Esophagus muscularis mucosa (tissue), 4 donors: ENCODE results near the gene HERC3. TPM values are rescaled to one million over a fixed set of nuclear protein-coding genes. Genes with fewer than 3 reads are reported as not detected.

Source experiments
- DNase-seq: peaks from one replicate; pipeline ENCODE4 v3.0.0-alpha.2; 2017; ENCODE audit errors: extremely low spot score
- H3K27ac ChIP-seq, 4 donors: fragments of 200-600 bp; sonication (generic); replicated peaks in 1 of 4; 1 replicate in 3 of 4; 2 replicates in 1 of 4; pipeline ENCODE4 v1.5.1; 2016 to 2019; ENCODE audit warnings: mild to moderate bottlenecking in 1 of 4
- H3K27me3 ChIP-seq, 4 donors: fragments of 200-600 bp; sonication (generic); one replicate each; pipeline versions ENCODE4 v1.5.1 to v1.6.0; 2016 to 2019
- H3K36me3 ChIP-seq, 4 donors: fragments of 200-600 bp; sonication (generic); one replicate each; pipeline ENCODE4 v1.5.1; 2016 to 2019
- H3K4me1 ChIP-seq, 4 donors: fragments of 200-600 bp; sonication (generic); one replicate each; pipeline ENCODE4 v1.5.1; 2016 to 2019
- H3K4me3 ChIP-seq, 4 donors: fragments of 200-600 bp; sonication (generic); 1 replicate in 2 of 4; 2 replicates in 2 of 4; pipeline ENCODE4 v1.5.1; 2016 to 2019; ENCODE audit warnings: mild to moderate bottlenecking in 4 of 4, moderate library complexity in 1 of 4
- H3K9me3 ChIP-seq, 4 donors: fragments of 200-600 bp; sonication (generic); 1 replicate in 3 of 4; 2 replicates in 1 of 4; pipeline ENCODE4 v1.5.1; 2016 to 2019
- EP300 ChIP-seq: sonication (generic); formaldehyde crosslinking; IDR thresholded peaks from one replicate; pipeline ENCODE4 v1.6.1; 2017; ENCODE audit warnings: antibody characterized with exemption
- POLR2A ChIP-seq: fragments of 450-650 bp; IDR thresholded peaks from one replicate; pipeline ENCODE4 v1.6.1; 2017; ENCODE audit warnings: antibody characterized with exemption, moderate library complexity, mild to moderate bottlenecking, low read depth
- POLR2AphosphoS5 ChIP-seq, 2 donors: sonication (generic); formaldehyde crosslinking; IDR thresholded peaks; one replicate each; pipeline ENCODE4 v1.6.1; 2017; ENCODE audit warnings: antibody characterized with exemption in 2 of 2
- WGBS: methylation state at CpG from one replicate; pipeline ENCODE4 v1.1.5; 2018; 5-methylcytosine and 5-hydroxymethylcytosine counted together
- intact Hi-C: fragments of 100-400 bp; cut with DNase I; formaldehyde crosslinking; loops from one replicate; pipeline ENCODE4 v1.15.1; 2023
- total RNA-seq, 4 donors: library from RNA; depleted of rRNA; stranded (reverse); fragments of >200 nt; gene quantifications; one replicate each; pipeline versions ENCODE4 v1.1.0 to v1.2.1, GENCODE V29; 2016
- TF ChIP-seq, protein P1 (sequence below), 3 experiments: fragments of 200-600 bp in 2 of 3; fragments of 450-650 bp in 1 of 3; sonication (generic) in 2 of 3; IDR thresholded peaks; one replicate each; pipeline ENCODE4 v1.5.1; 2017 to 2019; ENCODE audit warnings: antibody characterized with exemption in 3 of 3, mild to moderate bottlenecking in 2 of 3, moderate library complexity in 1 of 3

Gene HERC3
- total RNA-seq, 4 donors from 2014 or later = 39.8 to 58.2 (median 51.2) TPM

DNA sequence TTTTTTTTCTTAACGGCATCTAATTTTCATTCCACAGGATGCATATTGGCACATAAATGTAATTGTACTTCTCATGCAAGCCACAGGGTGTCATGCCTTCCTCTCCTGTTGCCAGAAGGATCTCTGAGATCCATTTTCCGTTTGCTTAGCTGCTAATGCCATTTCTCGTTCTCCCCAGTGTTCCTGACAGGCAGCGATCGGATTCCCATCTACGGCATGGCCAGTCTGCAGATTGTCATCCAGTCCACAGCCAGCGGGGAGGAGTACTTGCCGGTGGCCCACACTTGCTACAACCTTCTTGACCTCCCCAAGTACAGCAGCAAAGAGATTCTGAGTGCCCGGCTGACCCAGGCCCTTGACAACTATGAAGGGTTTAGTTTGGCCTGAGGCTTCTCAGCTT is 114.3 kb downstream of the HERC3 start:
- H3K27me3 ChIP-seq = no peaks in the 10 kb centered on the region
- DNase-seq = no peak
- 35% methylated on average over 9 of the region's 9 CpGs for WGBS
- H3K4me1 ChIP-seq = peaks cover 4 to 22% (median 18%) of the 10 kb centered on the region in 4 donors
- H3K4me3 ChIP-seq = no peak overlapping the region
- peaks cover 19 to 69% (median 48%) of the 10 kb centered on the region in 4 donors for H3K36me3 ChIP-seq
- TF ChIP-seq EP300 = no peak
- TF ChIP-seq, protein P1, sequence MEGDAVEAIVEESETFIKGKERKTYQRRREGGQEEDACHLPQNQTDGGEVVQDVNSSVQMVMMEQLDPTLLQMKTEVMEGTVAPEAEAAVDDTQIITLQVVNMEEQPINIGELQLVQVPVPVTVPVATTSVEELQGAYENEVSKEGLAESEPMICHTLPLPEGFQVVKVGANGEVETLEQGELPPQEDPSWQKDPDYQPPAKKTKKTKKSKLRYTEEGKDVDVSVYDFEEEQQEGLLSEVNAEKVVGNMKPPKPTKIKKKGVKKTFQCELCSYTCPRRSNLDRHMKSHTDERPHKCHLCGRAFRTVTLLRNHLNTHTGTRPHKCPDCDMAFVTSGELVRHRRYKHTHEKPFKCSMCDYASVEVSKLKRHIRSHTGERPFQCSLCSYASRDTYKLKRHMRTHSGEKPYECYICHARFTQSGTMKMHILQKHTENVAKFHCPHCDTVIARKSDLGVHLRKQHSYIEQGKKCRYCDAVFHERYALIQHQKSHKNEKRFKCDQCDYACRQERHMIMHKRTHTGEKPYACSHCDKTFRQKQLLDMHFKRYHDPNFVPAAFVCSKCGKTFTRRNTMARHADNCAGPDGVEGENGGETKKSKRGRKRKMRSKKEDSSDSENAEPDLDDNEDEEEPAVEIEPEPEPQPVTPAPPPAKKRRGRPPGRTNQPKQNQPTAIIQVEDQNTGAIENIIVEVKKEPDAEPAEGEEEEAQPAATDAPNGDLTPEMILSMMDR (IDR thresholded peaks at IDR 0.05) = peak; percentile 55 to 72 (median 57)
- TF ChIP-seq POLR2A = no peak
- peak in 1 of 2 donors; percentile 18 for TF ChIP-seq POLR2AphosphoS5 (IDR thresholded peaks at IDR 0.05)
- no peaks in the 10 kb centered on the region for H3K9me3 ChIP-seq
- H3K27ac ChIP-seq = peak overlapping the region; percentile 42 to 60 (median 50)
- intact Hi-C loops = loop anchor here (5.0 to 10.0 kb wide), 3 partner anchors 56 to 316 kb away; no protein-coding TSS in a partner anchor

DNA sequence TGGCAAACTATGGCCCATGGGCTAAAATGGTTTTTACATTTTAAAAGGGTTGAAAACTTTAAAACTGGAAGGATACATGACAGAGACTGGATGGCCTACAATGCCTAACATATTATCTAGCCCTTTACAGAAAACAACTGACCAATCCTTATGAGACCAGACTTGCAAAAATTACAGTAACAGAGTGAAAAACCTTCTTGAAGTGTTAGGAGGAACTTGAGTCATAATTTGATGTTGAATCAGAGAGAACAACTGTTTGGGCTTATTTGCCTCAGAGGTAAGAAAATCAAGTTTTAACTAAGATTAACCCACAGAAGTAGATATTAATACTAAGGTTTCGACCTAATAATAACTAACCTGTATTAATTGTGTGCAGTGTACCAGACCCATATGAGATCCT is 117.7 kb downstream of the HERC3 start:
- peaks cover 4 to 22% (median 18%) of the 10 kb centered on the region in 4 donors for H3K4me1 ChIP-seq
- 100% methylated on average over 1 of the region's 1 CpG for WGBS
- intact Hi-C loops = loop anchor here (5.0 to 10.0 kb wide), 3 partner anchors 52 to 312 kb away; no protein-coding TSS in a partner anchor
- no peak overlapping the region for H3K27ac ChIP-seq
- H3K9me3 ChIP-seq = no peaks in the 10 kb centered on the region
- no peak for DNase-seq
- TF ChIP-seq, protein P1 (IDR thresholded peaks at IDR 0.05) = no peak
- TF ChIP-seq POLR2A (no peak), POLR2AphosphoS5 (IDR thresholded peaks at IDR 0.05) (no peak), EP300 (no peak)
- no peak overlapping the region for H3K4me3 ChIP-seq
- peaks cover 12 to 52% (median 32%) of the 10 kb centered on the region in 4 donors for H3K36me3 ChIP-seq
- H3K27me3 ChIP-seq = no peaks in the 10 kb centered on the region

DNA sequence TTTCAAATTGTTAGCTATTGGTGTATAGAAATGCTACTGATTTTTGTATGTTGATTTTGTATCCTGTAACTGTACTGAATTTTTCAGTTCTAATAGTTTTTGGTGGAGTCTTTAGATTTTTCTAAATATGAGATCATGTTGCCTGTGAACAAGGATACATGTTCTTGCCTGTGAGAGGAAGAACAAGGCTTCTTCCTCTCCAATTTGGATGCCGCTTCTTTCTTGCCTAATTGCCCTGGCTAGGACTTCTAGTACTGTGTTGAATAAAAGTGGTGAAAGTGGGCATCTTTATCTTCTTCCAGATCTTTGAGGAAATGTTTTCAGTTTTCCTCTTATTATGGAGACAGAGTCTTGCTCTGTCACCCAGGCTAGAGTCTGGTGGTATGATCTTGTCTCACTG is 121.5 kb downstream of the HERC3 start:
- intact Hi-C loops = no loop called here
- no peak for DNase-seq
- WGBS = 79% methylated on average over 1 of the region's 1 CpG

DNA sequence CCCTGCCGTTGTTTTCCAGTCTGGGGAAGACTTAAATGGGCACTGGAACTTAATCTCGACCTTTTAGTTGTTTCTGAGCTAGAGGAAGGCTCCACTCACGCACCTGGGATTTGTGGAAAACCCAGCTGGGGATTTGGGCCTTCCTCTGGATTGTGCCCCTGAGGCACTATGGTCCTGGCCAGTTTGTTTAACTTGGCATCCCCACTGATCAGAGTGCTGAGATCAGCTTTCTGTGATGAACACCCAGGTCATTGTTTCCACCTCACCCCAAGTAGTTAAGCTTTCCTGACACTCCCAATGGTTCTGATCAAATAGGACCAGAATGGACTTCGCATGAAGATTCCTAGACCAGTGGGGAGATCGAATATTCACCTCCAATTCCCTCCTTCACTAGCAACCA is 125.8 kb downstream of the HERC3 start:
- Histone ChIP-seq H3K27ac (no peak overlapping the region), H3K9me3 (peaks cover 0 to 14% (median 12%) of the 10 kb centered on the region in 4 donors), H3K27me3 (no peaks in the 10 kb centered on the region), H3K36me3 (peaks cover 20 to 39% (median 26%) of the 10 kb centered on the region in 4 donors), H3K4me1 (peaks cover 17 to 30% (median 26%) of the 10 kb centered on the region in 4 donors), H3K4me3 (no peak overlapping the region)
- intact Hi-C loops = no loop called here
- TF ChIP-seq, protein P1 (IDR thresholded peaks at IDR 0.05) = no peak
- TF ChIP-seq EP300 = no peak
- no peak for TF ChIP-seq POLR2AphosphoS5 (IDR thresholded peaks at IDR 0.05)
- no peak for TF ChIP-seq POLR2A
- WGBS = 100% methylated on average over 5 of the region's 5 CpGs
- DNase-seq = no peak

More for the DNA sequence above, 121.5 kb downstream of the HERC3 start:
- H3K4me1 ChIP-seq = no peaks in the 10 kb centered on the region
- H3K36me3 ChIP-seq = peaks cover 23 to 47% (median 42%) of the 10 kb centered on the region in 4 donors
- TF ChIP-seq, protein P1 (IDR thresholded peaks at IDR 0.05) = no peak
- TF ChIP-seq POLR2AphosphoS5 (IDR thresholded peaks at IDR 0.05) = no peak
- TF ChIP-seq POLR2A = no peak
- no peak overlapping the region for H3K27ac ChIP-seq
- H3K4me3 ChIP-seq = no peak overlapping the region
- peaks cover 0 to 14% (median 12%) of the 10 kb centered on the region in 4 donors for H3K9me3 ChIP-seq
- H3K27me3 ChIP-seq = no peaks in the 10 kb centered on the region

DNA sequence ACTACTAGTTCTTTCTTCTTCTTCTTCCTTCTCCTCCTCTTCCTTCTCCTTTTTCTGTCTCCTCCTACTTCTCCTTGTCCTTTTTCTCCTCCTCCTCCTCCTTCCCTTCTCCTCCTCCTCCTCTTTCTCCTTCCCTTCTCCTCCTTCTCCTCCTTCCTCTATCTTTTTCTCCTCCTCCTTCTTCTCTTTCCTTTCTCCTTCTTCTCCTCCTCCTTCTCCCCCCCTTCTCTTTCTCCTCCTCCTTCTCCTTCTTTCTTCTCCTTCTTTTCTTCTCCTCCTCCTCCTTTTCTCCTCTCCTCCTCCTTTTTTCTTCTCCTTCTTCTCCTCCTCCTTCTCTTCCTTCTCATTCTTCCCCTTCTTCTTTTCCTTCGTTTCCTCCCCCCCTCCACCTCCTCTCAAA is 127.1 kb downstream of the HERC3 start:
- no peaks in the 10 kb centered on the region for H3K27me3 ChIP-seq
- peaks cover 21 to 43% (median 38%) of the 10 kb centered on the region in 4 donors for H3K4me1 ChIP-seq
- H3K27ac ChIP-seq = no peak overlapping the region
- TF ChIP-seq, protein P1 (IDR thresholded peaks at IDR 0.05) = no peak
- TF ChIP-seq POLR2AphosphoS5 (IDR thresholded peaks at IDR 0.05) (no peak), EP300 (no peak), POLR2A (no peak)
- no peak overlapping the region for H3K4me3 ChIP-seq
- H3K9me3 ChIP-seq = peaks cover 0 to 14% (median 12%) of the 10 kb centered on the region in 4 donors
- intact Hi-C loops = no loop called here
- WGBS = 91% methylated on average over 1 of the region's 1 CpG
- DNase-seq = no peak
- H3K36me3 ChIP-seq = peaks cover 20 to 49% (median 27%) of the 10 kb centered on the region in 4 donors
